C4-2B (cell line): Measurements from ENCODE around the gene SORL1-AS1.

Source experiments
- H3K27ac ChIP-seq: fragments of 450-650 bp; 2 replicates; pipeline ENCODE4 v1.5.1; 2017
- ZFX ChIP-seq: fragments of 450-650 bp; IDR thresholded peaks from 2 replicates; pipeline ENCODE4 v1.6.1; 2017
- TF ChIP-seq, protein P1 (sequence below): fragments of 450-650 bp; conservative IDR thresholded peaks from 2 replicates; pipeline ENCODE4 v1.5.1; 2017; ENCODE audit warnings: mild to moderate bottlenecking

SORL1-AS1 gene

DNA sequence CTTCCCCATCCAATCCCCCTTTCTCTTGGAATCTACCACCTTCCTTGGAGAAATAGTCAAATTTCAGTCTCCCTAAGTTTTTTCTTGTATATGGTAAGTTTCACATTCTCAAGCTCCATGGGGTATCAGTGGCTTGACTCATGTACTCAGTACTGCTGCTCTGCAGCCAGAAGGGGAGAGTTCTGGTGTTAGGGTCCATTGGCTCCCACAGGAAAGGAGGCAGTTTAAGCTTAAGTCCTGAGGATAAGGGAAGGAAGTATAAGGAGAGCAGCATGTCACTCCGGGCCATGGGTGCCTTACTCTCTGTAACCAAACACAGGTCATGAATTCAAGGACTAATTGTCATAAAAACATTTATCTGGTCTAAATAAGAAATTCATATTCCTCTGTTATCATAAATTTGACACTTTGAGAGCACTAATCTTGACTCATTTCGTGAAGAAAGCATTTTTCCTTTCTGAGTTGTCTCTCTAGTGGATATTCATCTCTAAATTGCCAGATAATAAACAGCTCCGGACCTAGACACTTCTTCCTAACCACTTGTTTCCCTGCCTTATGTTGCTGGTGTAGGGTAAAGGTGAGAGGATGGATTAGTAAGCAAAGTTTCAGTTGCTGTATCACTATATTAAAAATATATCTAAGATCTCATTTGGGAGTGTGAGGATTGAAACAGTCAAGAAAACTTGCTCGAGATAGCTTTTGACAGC is 20.8 kb downstream of the SORL1-AS1 start:
- TF ChIP-seq, protein P1, sequence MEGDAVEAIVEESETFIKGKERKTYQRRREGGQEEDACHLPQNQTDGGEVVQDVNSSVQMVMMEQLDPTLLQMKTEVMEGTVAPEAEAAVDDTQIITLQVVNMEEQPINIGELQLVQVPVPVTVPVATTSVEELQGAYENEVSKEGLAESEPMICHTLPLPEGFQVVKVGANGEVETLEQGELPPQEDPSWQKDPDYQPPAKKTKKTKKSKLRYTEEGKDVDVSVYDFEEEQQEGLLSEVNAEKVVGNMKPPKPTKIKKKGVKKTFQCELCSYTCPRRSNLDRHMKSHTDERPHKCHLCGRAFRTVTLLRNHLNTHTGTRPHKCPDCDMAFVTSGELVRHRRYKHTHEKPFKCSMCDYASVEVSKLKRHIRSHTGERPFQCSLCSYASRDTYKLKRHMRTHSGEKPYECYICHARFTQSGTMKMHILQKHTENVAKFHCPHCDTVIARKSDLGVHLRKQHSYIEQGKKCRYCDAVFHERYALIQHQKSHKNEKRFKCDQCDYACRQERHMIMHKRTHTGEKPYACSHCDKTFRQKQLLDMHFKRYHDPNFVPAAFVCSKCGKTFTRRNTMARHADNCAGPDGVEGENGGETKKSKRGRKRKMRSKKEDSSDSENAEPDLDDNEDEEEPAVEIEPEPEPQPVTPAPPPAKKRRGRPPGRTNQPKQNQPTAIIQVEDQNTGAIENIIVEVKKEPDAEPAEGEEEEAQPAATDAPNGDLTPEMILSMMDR = no peak
- no peak for TF ChIP-seq ZFX
- no peak overlapping the region for H3K27ac ChIP-seq

DNA sequence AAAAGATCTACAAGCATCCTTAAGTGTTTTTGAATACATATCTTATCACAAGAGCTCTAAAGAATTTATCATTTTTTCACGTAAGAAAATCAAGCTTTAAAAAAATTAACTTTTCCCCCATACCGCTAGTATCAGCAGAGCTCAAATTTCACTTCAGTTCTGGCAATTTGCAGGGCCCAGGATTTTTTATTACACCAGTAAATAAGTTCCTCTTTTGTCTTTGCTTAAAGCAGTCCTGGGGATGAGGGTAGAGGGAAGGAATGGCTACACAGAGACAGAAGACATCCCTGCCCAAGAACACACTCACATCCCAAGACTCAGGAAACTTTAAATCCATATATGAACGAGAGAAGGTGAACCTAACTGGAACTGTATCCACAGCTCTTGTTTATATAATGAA is 23.2 kb downstream of the SORL1-AS1 start:
- H3K27ac ChIP-seq = no peak overlapping the region
- TF ChIP-seq, protein P1 = no peak
- TF ChIP-seq ZFX = no peak

DNA sequence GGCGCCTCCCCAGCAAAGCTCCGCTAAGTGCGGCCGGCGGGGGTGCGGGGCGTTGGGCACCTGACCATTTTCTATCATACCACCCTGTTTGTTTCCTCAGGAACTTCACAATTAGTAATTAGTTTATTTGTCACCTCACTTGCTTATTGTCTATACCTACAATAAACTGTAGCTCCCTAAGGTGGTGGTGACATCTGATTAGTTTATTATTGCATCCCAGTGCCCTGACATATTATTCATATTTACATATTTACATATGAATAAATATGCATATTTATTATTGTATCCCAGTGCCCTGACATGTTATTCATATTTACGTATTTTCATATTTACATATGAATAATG is 25.4 kb downstream of the SORL1-AS1 start:
- TF ChIP-seq, protein P1 = no peak; the same call in 1 of the 2 replicates
- no peak for TF ChIP-seq ZFX
- H3K27ac ChIP-seq = no peak overlapping the region

DNA sequence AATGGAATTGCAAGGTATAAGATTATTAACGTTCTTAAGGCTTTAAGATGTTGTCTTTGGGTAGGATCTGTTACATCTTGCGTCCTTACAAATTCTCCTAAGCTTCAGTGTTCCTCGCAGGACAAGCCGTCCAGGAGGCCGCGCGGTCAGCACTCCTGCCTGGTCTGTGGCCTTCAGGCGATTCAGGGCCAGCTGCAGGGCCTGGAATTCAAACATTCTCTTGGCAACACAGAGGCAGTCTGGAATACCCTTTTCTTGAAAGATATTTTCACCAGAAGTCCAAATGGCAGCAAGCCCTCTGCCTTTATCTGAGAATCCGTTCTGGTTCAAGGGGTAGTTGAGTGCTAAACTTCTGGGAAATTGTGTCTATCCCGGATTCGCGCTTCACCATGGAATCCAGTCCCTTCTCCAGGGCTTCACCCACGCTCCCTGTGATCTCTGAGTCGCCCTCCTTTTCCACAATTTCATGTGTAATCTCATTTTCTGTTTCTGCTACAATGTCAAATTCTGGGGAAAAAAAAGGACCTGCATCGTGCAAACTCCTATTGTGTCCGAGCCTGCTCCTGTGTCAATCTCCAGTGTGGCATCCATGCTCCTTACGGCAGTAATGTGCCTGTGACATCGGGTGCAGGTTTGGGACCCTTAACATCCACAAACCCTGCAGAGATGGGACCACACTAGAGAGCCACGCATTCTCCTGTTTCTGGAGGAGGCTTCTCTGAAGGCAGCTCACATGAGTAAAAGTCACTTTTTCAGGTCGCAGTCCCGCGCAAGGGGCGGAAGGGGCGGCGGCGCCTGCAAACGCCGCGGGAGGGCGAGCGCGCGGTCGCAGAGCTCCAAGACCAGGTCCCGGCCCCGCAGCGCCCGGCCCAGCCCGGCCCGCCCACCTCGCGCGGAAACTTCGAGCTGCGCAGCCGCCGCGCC is 26.0 kb downstream of the SORL1-AS1 start:
- TF ChIP-seq, protein P1 = peak; percentile 11; the same call in 1 of the 2 replicates
- TF ChIP-seq ZFX = no peak
- H3K27ac ChIP-seq = no peak overlapping the region

DNA sequence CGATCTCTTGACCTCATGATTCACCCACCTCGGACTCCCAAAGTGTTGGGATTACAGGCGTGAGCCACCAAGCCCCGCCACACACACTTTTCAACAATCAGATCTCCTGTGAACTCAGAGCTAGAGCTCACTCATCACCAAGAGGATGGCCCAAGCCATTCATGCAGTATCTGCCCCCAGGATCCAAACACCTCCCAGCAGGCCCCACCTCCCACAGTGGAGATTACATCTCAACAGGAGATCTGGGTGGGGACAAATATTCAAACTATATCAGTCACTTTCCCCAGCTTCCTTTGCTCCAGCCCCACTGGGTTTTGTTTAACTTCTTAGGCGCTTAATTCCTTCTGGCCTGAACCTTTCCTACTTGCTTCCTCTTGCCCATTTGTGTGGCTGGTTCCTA is 26.9 kb downstream of the SORL1-AS1 start:
- no peak overlapping the region for H3K27ac ChIP-seq
- no peak for TF ChIP-seq ZFX
- TF ChIP-seq, protein P1 = no peak

DNA sequence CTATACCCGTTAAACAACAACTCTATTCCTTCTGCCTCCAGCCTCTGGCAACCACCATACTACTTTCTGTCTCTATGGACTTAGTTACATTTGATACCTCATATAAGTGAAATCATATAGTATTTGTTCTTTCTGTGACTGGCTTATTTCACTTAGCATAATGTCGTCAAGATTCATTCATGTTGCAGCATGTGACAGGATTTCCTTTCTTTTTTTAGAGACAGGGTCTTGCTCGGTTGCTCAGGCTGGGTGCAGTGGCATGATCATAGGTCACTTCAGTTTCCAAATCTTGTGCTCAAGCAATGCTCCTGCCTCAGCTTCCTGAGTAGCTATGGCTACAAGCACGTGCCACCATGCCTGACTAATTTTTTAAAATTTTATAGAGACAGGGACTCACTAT is 30.1 kb downstream of the SORL1-AS1 start:
- no peak overlapping the region for H3K27ac ChIP-seq
- TF ChIP-seq, protein P1 = no peak
- no peak for TF ChIP-seq ZFX
